ENCODE data around the gene KLHDC2.
"Not testable (repeated sequence)": the region's sequence is repeated elsewhere in the genome, so short reads cannot be mapped to it uniquely, and the experiment has no call there.

KLHDC2 gene, protein sequence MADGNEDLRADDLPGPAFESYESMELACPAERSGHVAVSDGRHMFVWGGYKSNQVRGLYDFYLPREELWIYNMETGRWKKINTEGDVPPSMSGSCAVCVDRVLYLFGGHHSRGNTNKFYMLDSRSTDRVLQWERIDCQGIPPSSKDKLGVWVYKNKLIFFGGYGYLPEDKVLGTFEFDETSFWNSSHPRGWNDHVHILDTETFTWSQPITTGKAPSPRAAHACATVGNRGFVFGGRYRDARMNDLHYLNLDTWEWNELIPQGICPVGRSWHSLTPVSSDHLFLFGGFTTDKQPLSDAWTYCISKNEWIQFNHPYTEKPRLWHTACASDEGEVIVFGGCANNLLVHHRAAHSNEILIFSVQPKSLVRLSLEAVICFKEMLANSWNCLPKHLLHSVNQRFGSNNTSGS

DNA sequence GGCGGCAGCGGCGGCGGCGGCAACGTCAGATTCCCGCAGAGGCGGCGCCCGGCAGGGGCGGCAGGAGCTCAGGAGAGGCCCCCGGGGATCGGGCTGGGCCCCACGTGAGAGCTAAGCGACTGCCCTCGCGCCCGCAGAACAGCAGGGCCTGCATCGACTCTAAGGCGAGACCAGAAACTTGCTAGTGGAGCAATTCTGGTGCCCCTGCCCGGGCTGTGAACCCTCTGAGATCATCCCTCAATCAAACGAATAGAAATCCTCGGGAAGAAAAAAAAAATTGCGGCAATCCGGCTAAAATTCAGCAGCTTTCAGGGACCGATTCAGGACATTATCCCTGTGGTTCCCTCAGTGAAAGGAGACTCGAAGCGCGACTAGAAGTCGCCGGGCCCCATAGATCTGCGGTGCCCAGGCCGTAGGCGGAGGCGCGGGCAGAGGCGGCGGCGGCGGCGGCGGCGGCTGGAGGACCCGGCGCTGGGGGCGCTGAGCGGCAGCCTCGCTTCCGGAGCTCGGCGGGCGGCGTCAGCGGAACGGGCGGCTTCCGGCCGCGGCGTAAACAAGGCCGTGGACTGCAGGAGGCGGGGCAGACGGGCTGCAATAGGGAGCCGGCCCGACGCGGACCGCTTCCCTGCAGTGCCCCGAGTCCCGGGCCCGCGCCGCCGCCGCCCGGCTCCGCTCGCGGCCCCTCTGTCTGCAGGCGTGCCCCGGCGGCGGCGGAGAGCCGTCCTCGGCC is at the start of gene KLHDC2:
KLHDC2 (plus strand) TSS at position 583 of the 730 bp plus-strand sequence. CDS start 316 bp downstream, outside the sequence.
- DNase-seq (ENCODE audit: low read depth): peak; percentile 47

- no peak for DNase-seq (ENCODE audit: low read depth)
These were observed 47.2 kb upstream of the KLHDC2 start for GRCh38 chr14:49720744-49721143.

DNA sequence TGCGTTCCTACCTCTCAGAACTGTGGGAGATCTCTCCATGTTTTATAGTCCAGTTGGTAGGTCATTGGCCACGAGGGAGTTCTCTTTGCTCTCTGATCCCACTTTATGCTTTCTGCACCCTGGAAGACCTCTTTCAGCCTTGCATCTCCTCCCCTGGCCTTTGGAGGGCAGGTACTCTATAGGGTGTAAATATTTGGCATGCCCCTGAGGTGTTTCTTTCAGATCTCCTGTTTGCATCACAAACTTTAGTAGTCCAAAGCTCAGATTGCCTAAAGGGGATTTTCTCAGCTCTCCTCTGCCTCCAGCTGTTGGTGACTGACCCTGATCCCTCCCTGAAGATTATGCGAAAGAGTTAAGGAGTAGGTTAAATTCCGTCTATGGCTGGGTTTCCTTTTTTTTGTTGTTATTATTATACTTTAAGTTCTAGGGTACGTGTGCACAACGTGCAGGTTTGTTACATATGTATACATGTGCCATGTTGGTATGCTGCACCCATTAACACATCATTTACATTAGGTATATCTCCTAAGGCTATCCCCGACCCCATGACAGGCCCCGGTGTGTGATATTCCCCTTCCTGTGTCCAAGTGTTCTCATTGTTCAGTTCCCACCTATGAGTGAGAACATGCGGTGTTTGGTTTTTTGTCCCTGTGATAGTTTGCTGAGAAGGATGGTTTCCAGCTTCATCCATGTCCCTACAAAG is 46.1 kb upstream of the KLHDC2 start:
- not testable (repeated sequence) for DNase-seq (ENCODE audit: low read depth)

GRCh38 chr14:49727171-49727570 is 40.8 kb upstream of the KLHDC2 start:
- no peak for DNase-seq (ENCODE audit: low read depth)

DNA sequence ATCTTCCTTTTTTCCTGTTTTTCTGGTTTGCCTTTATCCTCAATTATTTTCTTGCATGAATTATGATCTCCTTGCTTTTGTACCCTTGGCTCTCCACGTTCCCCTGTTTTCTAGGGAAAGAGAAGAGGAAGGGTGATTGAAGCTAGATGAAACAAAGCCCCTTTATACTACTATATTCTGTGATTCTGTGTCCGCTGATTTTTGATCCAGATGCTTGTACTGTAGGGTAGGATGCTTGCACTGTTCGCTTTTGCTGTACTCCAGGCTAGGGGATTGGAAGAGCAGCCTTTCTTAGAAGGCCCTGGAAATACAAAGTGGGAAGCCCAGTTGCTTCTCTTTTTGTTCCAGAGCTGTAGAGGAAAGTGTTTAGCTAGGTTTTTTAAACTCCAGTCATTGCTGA is 35.1 kb upstream of the KLHDC2 start:
- DNase-seq (ENCODE audit: low read depth): no peak

GRCh38 chr14:49733836-49734235 is 34.1 kb upstream of the KLHDC2 start:
- no peak for DNase-seq (ENCODE audit: low read depth)

GRCh38 chr14:49735669-49736068 is 32.3 kb upstream of the KLHDC2 start:
- not testable (repeated sequence) for DNase-seq (ENCODE audit: low read depth)

GRCh38 chr14:49745191-49745590 is 22.8 kb upstream of the KLHDC2 start:
- DNase-seq (ENCODE audit: low read depth): no peak

GRCh38 chr14:49746476-49746875 is 21.5 kb upstream of the KLHDC2 start:
- not testable (repeated sequence) for DNase-seq (ENCODE audit: low read depth)

- no peak for DNase-seq (ENCODE audit: low read depth)
These were observed 13.3 kb upstream of the KLHDC2 start for GRCh38 chr14:49754570-49755097.

GRCh38 chr14:49755378-49755777 is 12.6 kb upstream of the KLHDC2 start:
- no peak for DNase-seq (ENCODE audit: low read depth)

- DNase-seq (ENCODE audit: low read depth): no peak
These were observed 6.0 kb upstream of the KLHDC2 start for GRCh38 chr14:49761839-49762551.

GRCh38 chr14:49766839-49767238 is 1.1 kb upstream of the KLHDC2 start:
- DNase-seq (ENCODE audit: low read depth): no peak

- DNase-seq (ENCODE audit: low read depth): no peak
These were observed 733 bp upstream of the KLHDC2 start for GRCh38 chr14:49767270-49767570.

- peak; percentile 38 for DNase-seq (ENCODE audit: low read depth)
These were observed 558 bp downstream of the KLHDC2 start for GRCh38 chr14:49768301-49769121.

- DNase-seq (ENCODE audit: low read depth): peak; percentile 51
These were observed 1.2 kb downstream of the KLHDC2 start for GRCh38 chr14:49769171-49769570.

DNA sequence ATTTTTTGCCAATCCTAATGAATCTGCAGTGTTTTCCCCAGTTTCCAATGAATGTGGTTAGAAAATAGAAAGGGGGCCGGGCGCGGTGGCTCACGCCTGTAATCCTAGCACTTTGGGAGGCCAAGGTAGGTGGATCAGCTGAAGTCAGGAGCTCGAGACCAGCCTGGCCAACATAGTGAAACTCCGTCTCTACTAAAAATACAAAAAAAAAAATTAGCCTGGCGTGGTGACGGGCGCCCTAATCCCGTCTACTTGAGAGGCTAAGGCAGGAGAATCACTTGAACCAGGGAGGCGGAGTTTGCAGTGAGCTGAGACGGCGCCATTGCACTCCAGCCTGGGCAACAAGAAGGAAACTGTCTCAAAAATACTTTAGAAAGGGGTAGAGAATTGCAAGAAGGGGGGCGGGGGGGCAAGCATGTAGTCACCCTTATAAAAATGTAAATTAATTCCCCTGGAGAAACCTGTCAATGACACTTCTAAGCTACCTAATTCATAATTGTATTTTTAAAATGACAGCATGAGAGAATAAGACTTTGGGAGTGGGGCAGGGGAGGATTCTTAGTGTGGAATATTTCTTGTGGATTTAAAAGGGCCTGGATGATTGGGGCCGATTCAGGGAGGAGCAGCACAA is 1.7 kb downstream of the KLHDC2 start:
- no peak for DNase-seq (ENCODE audit: low read depth)

DNA sequence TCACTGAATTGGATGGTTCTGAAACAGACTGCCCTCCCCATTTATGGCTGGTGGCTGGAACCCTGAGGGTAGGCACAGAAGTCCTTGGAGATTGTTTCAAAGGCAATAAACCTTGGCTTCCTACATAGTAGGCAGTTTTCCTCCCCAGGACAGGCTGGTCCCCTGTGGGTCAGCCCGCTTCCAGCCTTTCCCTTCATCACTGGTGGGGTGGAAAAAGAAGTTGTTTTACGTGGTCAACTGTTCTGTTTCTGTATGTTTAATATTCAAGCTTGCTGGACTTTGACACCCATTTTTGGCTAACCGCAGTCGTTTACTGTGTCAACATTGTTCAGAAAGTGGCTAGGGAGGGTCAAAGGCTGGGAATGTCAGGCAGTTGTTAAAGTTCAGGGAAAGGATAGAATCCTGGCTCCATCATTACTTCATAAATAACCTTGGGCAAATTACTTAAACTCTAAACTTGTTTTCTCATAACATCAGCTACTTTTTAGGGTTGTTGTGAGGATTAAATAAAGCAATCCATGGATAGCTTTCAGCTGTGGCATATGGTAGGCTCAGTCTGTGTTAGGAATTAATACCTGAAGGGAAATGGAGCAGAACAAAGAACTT is 2.4 kb downstream of the KLHDC2 start:
- DNase-seq (ENCODE audit: low read depth): peak; percentile 27

GRCh38 chr14:49771691-49772090 is 3.7 kb downstream of the KLHDC2 start:
- not testable (repeated sequence) for DNase-seq (ENCODE audit: low read depth)

DNA sequence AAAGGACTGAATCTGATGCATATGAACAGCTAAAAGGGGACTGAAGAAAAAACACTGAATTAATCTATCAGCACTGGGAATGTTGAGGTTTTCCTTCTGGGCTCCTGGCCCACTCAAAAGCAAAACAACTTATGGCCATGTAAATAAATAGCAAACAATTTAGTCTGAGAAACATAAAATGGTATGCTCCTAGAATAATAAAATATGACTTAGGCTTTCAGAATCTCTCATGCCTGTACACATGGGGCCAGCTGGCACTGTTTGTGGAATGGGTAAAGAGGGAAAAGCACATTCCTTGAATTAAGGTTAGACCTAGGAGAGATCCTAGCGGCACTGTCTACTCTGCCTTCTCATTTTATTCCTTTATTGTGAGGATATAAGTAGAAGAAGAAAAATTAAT is 6.2 kb downstream of the KLHDC2 start:
- no peak for DNase-seq (ENCODE audit: low read depth)
